ENCODE data around the gene TMBIM4. TPM values are rescaled to one million over a fixed set of nuclear protein-coding genes. Genes with fewer than 3 reads are reported as not detected.

Gene TMBIM4
- total and polyA plus RNA-seq, 4 donors = 124 to 236 (median 169) TPM

GRCh38 chr12:66189486-66189843, 19.7 kb upstream of the TMBIM4 start:
- DNase-seq = no peak
- Histone ChIP-seq H3K27me3 (ENCODE audit: control insufficient read depth in 3 of 3, insufficient read depth in 3 of 3, low read length in 2 of 3) (peaks cover 0 to 2% (median 0%) of the 10 kb centered on the region in 3 donors), H3K4me3 (peak overlapping the region; percentile 58), H3K27ac (ENCODE audit: low read depth in 1 of 2, low read length in 1 of 2) (peak overlapping the region; percentile 90 to 93), H3K9ac (ENCODE audit: insufficient read depth in 1 of 2, low read length in 2 of 2) (peak overlapping the region in 1 of 2 donors; percentile 65), H3K9me3 (ENCODE audit: control insufficient read depth in 4 of 4, insufficient read depth in 3 of 4, low read length in 3 of 4) (no peaks in the 10 kb centered on the region), H3K4me1 (ENCODE audit: control insufficient read depth in 5 of 5, insufficient read depth in 5 of 5, low read length in 5 of 5) (peaks cover 0 to 32% (median 8%) of the 10 kb centered on the region in 5 donors), H3K36me3 (ENCODE audit: control insufficient read depth in 4 of 4, insufficient read depth in 4 of 4, low read length in 4 of 4) (peaks cover 0 to 6% (median 2%) of the 10 kb centered on the region in 4 donors)
- ATAC-seq (ENCODE audit: insufficient read depth, low FRiP score) = no peak
- WGBS, 2 donors = 3 to 11% methylated on average over 16 to 18 of the region's 18 CpGs
- TF ChIP-seq CTCF (IDR thresholded peaks at IDR 0.05; ENCODE audit: control extremely low read depth, extremely low read depth) = no peak

GRCh38 chr12:66188584-66189485, 19.0 kb upstream of the TMBIM4 start, which contains the start of gene IRAK3:
Gene IRAK3, plus strand, starts transcription at chr12:66189214. Its CDS starts 86 bp downstream, at chr12:66189300.
- peaks cover 0 to 32% (median 8%) of the 10 kb centered on the region in 5 donors for H3K4me1 ChIP-seq (ENCODE audit: control insufficient read depth in 5 of 5, insufficient read depth in 5 of 5, low read length in 5 of 5)
- peak within 1 kb of the TSS; percentile 90 to 93 for H3K27ac ChIP-seq (ENCODE audit: low read depth in 1 of 2, low read length in 1 of 2)
- ATAC-seq (ENCODE audit: insufficient read depth, low FRiP score) (peak; percentile 92), DNase-seq (peak; percentile 81 to 86 (median 82))
- H3K9me3 ChIP-seq (ENCODE audit: control insufficient read depth in 4 of 4, insufficient read depth in 3 of 4, low read length in 3 of 4) = no peaks in the 10 kb centered on the region
- no peak for TF ChIP-seq CTCF (IDR thresholded peaks at IDR 0.05; ENCODE audit: control extremely low read depth, extremely low read depth)
- H3K4me3 ChIP-seq = peak within 1 kb of the TSS; percentile 58
- WGBS, 2 donors = 16 to 17% methylated on average over 72 to 82 of the region's 82 CpGs
- H3K9ac ChIP-seq (ENCODE audit: insufficient read depth in 1 of 2, low read length in 2 of 2) = peak within 1 kb of the TSS in 1 of 2 donors; percentile 65
- H3K27me3 ChIP-seq (ENCODE audit: control insufficient read depth in 3 of 3, insufficient read depth in 3 of 3, low read length in 2 of 3) = peaks cover 0 to 2% (median 0%) of the 10 kb centered on the region in 3 donors
- peaks cover 0 to 6% (median 0%) of the 10 kb centered on the region in 4 donors for H3K36me3 ChIP-seq (ENCODE audit: control insufficient read depth in 4 of 4, insufficient read depth in 4 of 4, low read length in 4 of 4)

- peaks cover 0 to 2% (median 0%) of the 10 kb centered on the region in 3 donors for H3K27me3 ChIP-seq (ENCODE audit: control insufficient read depth in 3 of 3, insufficient read depth in 3 of 3, low read length in 2 of 3)
- peaks cover 0 to 29% (median 8%) of the 10 kb centered on the region in 5 donors for H3K4me1 ChIP-seq (ENCODE audit: control insufficient read depth in 5 of 5, insufficient read depth in 5 of 5, low read length in 5 of 5)
- WGBS, 2 donors = 51 to 77% methylated on average over 4 of the region's 4 CpGs
- H3K27ac ChIP-seq (ENCODE audit: low read depth in 1 of 2, low read length in 1 of 2) = peak overlapping the region in 1 of 2 donors; percentile 71
- DNase-seq (no peak), ATAC-seq (ENCODE audit: insufficient read depth, low FRiP score) (no peak)
- H3K4me3 ChIP-seq = no peak overlapping the region
- no peak overlapping the region for H3K9ac ChIP-seq (ENCODE audit: insufficient read depth in 1 of 2, low read length in 2 of 2)
- no peaks in the 10 kb centered on the region for H3K36me3 ChIP-seq (ENCODE audit: control insufficient read depth in 4 of 4, insufficient read depth in 4 of 4, low read length in 4 of 4)
- no peaks in the 10 kb centered on the region for H3K9me3 ChIP-seq (ENCODE audit: control insufficient read depth in 4 of 4, insufficient read depth in 3 of 4, low read length in 3 of 4)
- no peak for TF ChIP-seq CTCF (IDR thresholded peaks at IDR 0.05; ENCODE audit: control extremely low read depth, extremely low read depth)
Observed at GRCh38 chr12:66187821-66188220, 18.0 kb upstream of the TMBIM4 start.

All from lung (tissue), 12 donors.